HG02642 (cell line): ENCODE measurements around the gene FOXO6.

Source experiments
- ATAC-seq: cut with Tn5 transposase; IDR thresholded peaks from one replicate; pipeline ENCODE4 v1.9.1; 2021; ENCODE audit warnings: mild to moderate bottlenecking; ENCODE audit not compliant: unreplicated experiment, poor library complexity

Gene FOXO6

GRCh38 chr1:41360786-41361494 is at the start of gene FOXO6:
Gene FOXO6 (plus strand): TSS chr1:41361434.
- peak; percentile 90 for ATAC-seq

GRCh38 chr1:41312991-41313645 is 48.1 kb upstream of the FOXO6 start:
- no peak for ATAC-seq

- ATAC-seq = no peak
Observed at GRCh38 chr1:41313661-41314131, 47.5 kb upstream of the FOXO6 start.

GRCh38 chr1:41314376-41315145 is 46.7 kb upstream of the FOXO6 start:
- ATAC-seq = no peak

GRCh38 chr1:41315146-41315822 is 46.0 kb upstream of the FOXO6 start:
- no peak for ATAC-seq

GRCh38 chr1:41315871-41316270 is 45.4 kb upstream of the FOXO6 start:
- no peak for ATAC-seq

GRCh38 chr1:41317361-41317760 is 43.9 kb upstream of the FOXO6 start:
- ATAC-seq = no peak

GRCh38 chr1:41318135-41318534 is 43.1 kb upstream of the FOXO6 start:
- ATAC-seq = no peak

- ATAC-seq = no peak
Observed at GRCh38 chr1:41319106-41319755, 42.0 kb upstream of the FOXO6 start.

GRCh38 chr1:41319807-41320711 is 41.2 kb upstream of the FOXO6 start:
- no peak for ATAC-seq

GRCh38 chr1:41320895-41321676 is 40.1 kb upstream of the FOXO6 start:
- no peak for ATAC-seq

- ATAC-seq = no peak
Observed at GRCh38 chr1:41322101-41322661, 39.1 kb upstream of the FOXO6 start.

- no peak for ATAC-seq
Observed at GRCh38 chr1:41322835-41323234, 38.4 kb upstream of the FOXO6 start.

GRCh38 chr1:41323243-41323642 is 38.0 kb upstream of the FOXO6 start:
- ATAC-seq = no peak

- no peak for ATAC-seq
Observed at GRCh38 chr1:41325801-41326200, 35.4 kb upstream of the FOXO6 start.

GRCh38 chr1:41327383-41327999 is 33.7 kb upstream of the FOXO6 start:
- ATAC-seq = no peak

- ATAC-seq = no peak
Observed at GRCh38 chr1:41328001-41328615, 33.1 kb upstream of the FOXO6 start.
